HepG2 (cell line): ENCODE data around the gene IL1RL2. TPM values are rescaled to one million over a fixed set of nuclear protein-coding genes. Genes with fewer than 3 reads are reported as not detected.

Source experiments
- ADNP ChIP-seq: sonication (generic); formaldehyde crosslinking; IDR thresholded peaks from 2 replicates; pipeline ENCODE4 v1.4.0; 2020; ENCODE audit warnings: missing genetic modification reagents
- AGO1 ChIP-seq: fragments of 200-400 bp; formaldehyde crosslinking; IDR thresholded peaks from 2 replicates; pipeline ENCODE4 v1.6.1; 2017; ENCODE audit warnings: mild to moderate bottlenecking, low read depth, low read length, moderate library complexity; ENCODE audit not compliant: poor library complexity, severe bottlenecking
- BCL3 ChIP-seq: sonication (generic); formaldehyde crosslinking; IDR thresholded peaks from 2 replicates; pipeline ENCODE4 v1.5.1; 2020; ENCODE audit warnings: mild to moderate bottlenecking, missing genetic modification reagents, moderate library complexity
- BRCA1 ChIP-seq: sonication (generic); formaldehyde crosslinking; IDR thresholded peaks from 2 replicates; pipeline ENCODE4 v1.4.0; 2020; ENCODE audit warnings: missing genetic modification reagents
- DMAP1 ChIP-seq: IDR thresholded peaks from 2 replicates; pipeline ENCODE4 v1.6.1; 2016
- HDAC6 ChIP-seq: fragments of 200-600 bp; sonication (generic); IDR thresholded peaks from 2 replicates; pipeline ENCODE4 v1.7.0; 2017; ENCODE audit warnings: mild to moderate bottlenecking, antibody characterized with exemption, low read length, low read depth
- HMGA1 ChIP-seq: sonication (generic); formaldehyde crosslinking; conservative IDR thresholded peaks from 2 replicates; pipeline ENCODE4 v1.4.0; 2020; ENCODE audit warnings: missing genetic modification reagents
- HOXA9 ChIP-seq: sonication (generic); formaldehyde crosslinking; IDR thresholded peaks from 2 replicates; pipeline ENCODE4 v1.8.1; 2022; ENCODE audit warnings: missing genetic modification reagents, mild to moderate bottlenecking, moderate library complexity, borderline replicate concordance
- MTA1 ChIP-seq: sonication (generic); formaldehyde crosslinking; IDR thresholded peaks from 2 replicates; pipeline ENCODE4 v1.4.0; 2020; ENCODE audit warnings: missing genetic modification reagents, mild to moderate bottlenecking, borderline replicate concordance
- ONECUT2 ChIP-seq: sonication (generic); formaldehyde crosslinking; IDR thresholded peaks from 2 replicates; pipeline ENCODE4 v1.4.0; 2020; ENCODE audit warnings: missing genetic modification reagents
- PHF8 ChIP-seq: sonication (generic); formaldehyde crosslinking; IDR thresholded peaks from 2 replicates; pipeline ENCODE4 v1.5.0; 2020; ENCODE audit warnings: missing genetic modification reagents
- POGZ ChIP-seq: sonication (generic); formaldehyde crosslinking; IDR thresholded peaks from 2 replicates; pipeline ENCODE4 v1.4.0; 2020; ENCODE audit warnings: mild to moderate bottlenecking, missing genetic modification reagents
- POLR2A ChIP-seq, 2 experiments: IDR thresholded peaks; 2 replicates each; pipeline ENCODE4 v1.6.1; 2011; ENCODE audit warnings: low read depth in 2 of 2, low read length in 2 of 2, mild to moderate bottlenecking in 1 of 2, moderate library complexity in 1 of 2; ENCODE audit not compliant: insufficient read depth in 1 of 2
- SNAPC2 ChIP-seq: sonication (generic); formaldehyde crosslinking; IDR thresholded peaks from 2 replicates; pipeline ENCODE4 v1.8.1; 2022; ENCODE audit warnings: mild to moderate bottlenecking, missing genetic modification reagents
- TCF12 ChIP-seq, 2 experiments: fragments of 450-650 bp in 1 of 2; sonication (generic) in 1 of 2; formaldehyde crosslinking in 1 of 2; IDR thresholded peaks; 2 replicates each; pipeline versions ENCODE4 v1.6.1 to v1.8.0; 2017 to 2022; ENCODE audit warnings: antibody characterized with exemption in 1 of 2, mild to moderate bottlenecking in 1 of 2, missing genetic modification reagents in 1 of 2, moderate library complexity in 1 of 2
- TFAP4 ChIP-seq: sonication (generic); IDR thresholded peaks from 2 replicates; pipeline ENCODE4 v1.6.1; 2016; ENCODE audit warnings: low read depth, borderline replicate concordance
- ZBTB34 ChIP-seq: sonication (generic); formaldehyde crosslinking; IDR thresholded peaks from 2 replicates; pipeline ENCODE4 v1.8.0; 2022; ENCODE audit warnings: mild to moderate bottlenecking, missing genetic modification reagents
- ZC3H13 ChIP-seq: sonication (generic); formaldehyde crosslinking; IDR thresholded peaks from 2 replicates; pipeline ENCODE4 v1.8.1; 2023; ENCODE audit warnings: mild to moderate bottlenecking, missing genetic modification reagents, moderate library complexity
- ZNF138 ChIP-seq: sonication (generic); formaldehyde crosslinking; IDR thresholded peaks from 2 replicates; pipeline ENCODE4 v1.5.0; 2020; ENCODE audit warnings: mild to moderate bottlenecking, low read depth, missing genetic modification reagents
- ZNF20 ChIP-seq: sonication (generic); formaldehyde crosslinking; IDR thresholded peaks from 2 replicates; pipeline ENCODE4 v1.4.0; 2020; ENCODE audit warnings: mild to moderate bottlenecking, moderate library complexity, missing genetic modification reagents
- ZNF597 ChIP-seq: sonication (generic); formaldehyde crosslinking; IDR thresholded peaks from 2 replicates; pipeline ENCODE4 v1.5.0; 2020; ENCODE audit warnings: missing genetic modification reagents
- ZNF639 ChIP-seq: conservative IDR thresholded peaks from 2 replicates; pipeline ENCODE4 v1.6.1; 2018; ENCODE audit warnings: missing genetic modification reagents
- ZNF720 ChIP-seq: sonication (generic); formaldehyde crosslinking; IDR thresholded peaks from 2 replicates; pipeline ENCODE4 v1.4.0; 2020; ENCODE audit warnings: missing genetic modification reagents
- ZNF766 ChIP-seq: sonication (generic); formaldehyde crosslinking; IDR thresholded peaks from 2 replicates; pipeline ENCODE4 v1.5.0; 2020; ENCODE audit warnings: missing genetic modification reagents, borderline replicate concordance
- ZNF891 ChIP-seq: sonication (generic); formaldehyde crosslinking; IDR thresholded peaks from 2 replicates; pipeline ENCODE4 v1.5.0; 2020; ENCODE audit warnings: mild to moderate bottlenecking, missing genetic modification reagents
- ZZZ3 ChIP-seq: sonication (generic); formaldehyde crosslinking; IDR thresholded peaks from 2 replicates; pipeline ENCODE4 v1.4.0; 2020; ENCODE audit warnings: missing genetic modification reagents, mild to moderate bottlenecking, borderline replicate concordance
- polyA plus RNA-seq, 8 experiments: library from polyadenylated mRNA; depleted of rRNA in 3 of 8; stranded (reverse) in 7 of 8; unstranded in 1 of 8; fragments of >200 nt; fragmentation: Illumina TruSeq in 4 of 8; extraction: Trizol in 4 of 8; gene quantifications; 2 replicates each; pipeline versions ENCODE4 v1.2.1 to v1.2.3, GENCODE V29; 2011 to 2016; ENCODE audit warnings: low read depth in 4 of 8, missing spikeins in 1 of 8, mixed read lengths in 1 of 8; ENCODE audit not compliant: insufficient read depth in 1 of 8
- total RNA-seq, 5 experiments: library from RNA; depleted of rRNA; stranded (reverse); fragments of >200 nt; fragmentation: Illumina TruSeq; extraction: Trizol; gene quantifications; 2 replicates each; pipeline ENCODE4 v1.2.3, GENCODE V29; 2016; ENCODE audit warnings: low read depth in 1 of 5

IL1RL2 gene
- total and polyA plus RNA-seq, 2 of the 13 experiments (the other 11 are each of a cell fraction or from before 2014, with no cell fraction given), result 0.03 TPM; not detected in 1

GRCh38 chr2:102190430-102191107 lies 3.7 kb downstream of the IL1RL2 start (continued):
- TF ChIP-seq ZNF597 (CRISPR knock-in tag) (no peak), TFAP4 (no peak), ZC3H13 (CRISPR knock-in tag) (no peak), SNAPC2 (no peak), MTA1 (CRISPR knock-in tag) (no peak), ZNF138 (CRISPR knock-in tag) (no peak), BCL3 (CRISPR knock-in tag) (no peak), HMGA1 (CRISPR knock-in tag) (no peak), ZNF891 (CRISPR knock-in tag) (no peak), POGZ (CRISPR knock-in tag) (peak; percentile 72), HDAC6 (no peak), ZBTB34 (CRISPR knock-in tag) (no peak), HOXA9 (no peak), ZNF20 (CRISPR knock-in tag) (no peak), PHF8 (CRISPR knock-in tag) (0 out of 2 replicates have a peak, but pooled peaks have one; percentile 25), POLR2A (IDR thresholded peaks at IDR 0.05; ENCODE audit: insufficient read depth in 1 of 2, low read depth in 2 of 2, low read length in 2 of 2) (no peak), ADNP (CRISPR knock-in tag) (no peak), ZZZ3 (CRISPR knock-in tag) (no peak), AGO1 (no peak), DMAP1 (CRISPR knock-in tag) (no peak), BRCA1 (CRISPR knock-in tag) (no peak), ONECUT2 (no peak), ZNF766 (CRISPR knock-in tag) (peak; percentile 98), TCF12 (IDR thresholded peaks at IDR 0.05) (no peak), TCF12 (CRISPR knock-in tag; IDR thresholded peaks at IDR 0.05) (no peak), ZNF639 (CRISPR knock-in tag) (no peak), ZNF720 (CRISPR knock-in tag) (0 out of 2 replicates have a peak, but pooled peaks have one; percentile 20)
